Measurements from ENCODE around the gene ABCC9. TPM values are rescaled to one million over a fixed set of nuclear protein-coding genes. Genes with fewer than 3 reads are reported as not detected.

ABCC9 gene
- total RNA-seq, 1 experiment from 2014 or later = not detected

- Mint-ChIP-seq H3K36me3 (ENCODE audit: insufficient read depth, unreplicated experiment) (no peaks in the 10 kb centered on the region), H3K4me1 (ENCODE audit: low read depth, unreplicated experiment) (no peaks in the 10 kb centered on the region), H3K27ac (ENCODE audit: unreplicated experiment) (no peak overlapping the region), H3K9me3 (ENCODE audit: low read depth, unreplicated experiment) (no peaks in the 10 kb centered on the region), H3K27me3 (ENCODE audit: unreplicated experiment) (no peaks in the 10 kb centered on the region), H3K4me3 (ENCODE audit: low read depth, unreplicated experiment) (no peak overlapping the region)
- no TSS peak for BruUV-seq (replicated peaks)
- CTCF ChIA-PET = no interaction called here
- DNase-seq = no peak
- intact Hi-C loops (cut with micrococcal nuclease; ENCODE audit: unreplicated experiment) = loop anchor here (10.0 kb wide), 1 partner anchor 194 kb away; no protein-coding TSS in a partner anchor
- no peak for TF ChIP-seq CTCF (IDR thresholded peaks at IDR 0.05; ENCODE audit: unreplicated experiment)
These were observed 52.9 kb downstream of the ABCC9 start for GRCh38 chr12:21888276-21888863.

- Mint-ChIP-seq H3K36me3 (ENCODE audit: insufficient read depth, unreplicated experiment) (no peaks in the 10 kb centered on the region), H3K9me3 (ENCODE audit: low read depth, unreplicated experiment) (no peaks in the 10 kb centered on the region), H3K27ac (ENCODE audit: unreplicated experiment) (no peak overlapping the region), H3K4me1 (ENCODE audit: low read depth, unreplicated experiment) (no peaks in the 10 kb centered on the region), H3K27me3 (ENCODE audit: unreplicated experiment) (no peaks in the 10 kb centered on the region), H3K4me3 (ENCODE audit: low read depth, unreplicated experiment) (no peak overlapping the region)
- CTCF ChIA-PET = no interaction called here
- intact Hi-C loops (cut with micrococcal nuclease; ENCODE audit: unreplicated experiment) = loop anchor here (10.0 kb wide), 1 partner anchor 190 kb away; no protein-coding TSS in a partner anchor
- DNase-seq = no peak
- TF ChIP-seq CTCF (IDR thresholded peaks at IDR 0.05; ENCODE audit: unreplicated experiment) = no peak
- BruUV-seq (replicated peaks) = no TSS peak
These were observed 56.3 kb downstream of the ABCC9 start for GRCh38 chr12:21884936-21885335.

GRCh38 chr12:21882635-21883034 is 58.6 kb downstream of the ABCC9 start:
- no peaks in the 10 kb centered on the region for H3K4me1 Mint-ChIP-seq (ENCODE audit: low read depth, unreplicated experiment)
- H3K27ac Mint-ChIP-seq (ENCODE audit: unreplicated experiment) = no peak overlapping the region
- BruUV-seq (replicated peaks) = no TSS peak
- no peak for DNase-seq
- H3K9me3 Mint-ChIP-seq (ENCODE audit: low read depth, unreplicated experiment) = no peaks in the 10 kb centered on the region
- H3K36me3 Mint-ChIP-seq (ENCODE audit: insufficient read depth, unreplicated experiment) = no peaks in the 10 kb centered on the region
- CTCF ChIA-PET = interaction anchor here (0.6 kb wide), 1 partner anchor 313 kb away, joined by 3 read pairs; no protein-coding TSS in a partner anchor
- intact Hi-C loops (cut with micrococcal nuclease; ENCODE audit: unreplicated experiment) = loop anchor here (10.0 kb wide), 1 partner anchor 188 kb away; no protein-coding TSS in a partner anchor
- no peak for TF ChIP-seq CTCF (IDR thresholded peaks at IDR 0.05; ENCODE audit: unreplicated experiment)
- no peaks in the 10 kb centered on the region for H3K27me3 Mint-ChIP-seq (ENCODE audit: unreplicated experiment)
- H3K4me3 Mint-ChIP-seq (ENCODE audit: low read depth, unreplicated experiment) = no peak overlapping the region

- H3K4me3 Mint-ChIP-seq (ENCODE audit: low read depth, unreplicated experiment) = no peak overlapping the region
- H3K4me1 Mint-ChIP-seq (ENCODE audit: low read depth, unreplicated experiment) = no peaks in the 10 kb centered on the region
- no peak for DNase-seq
- BruUV-seq (replicated peaks) = no TSS peak
- CTCF ChIA-PET = interaction anchor here (0.6 kb wide), 1 partner anchor 334 kb away, joined by 3 read pairs; no protein-coding TSS in a partner anchor
- intact Hi-C loops (cut with micrococcal nuclease; ENCODE audit: unreplicated experiment) = loop anchor here (10.0 kb wide), 1 partner anchor 187 kb away; no protein-coding TSS in a partner anchor
- no peaks in the 10 kb centered on the region for H3K9me3 Mint-ChIP-seq (ENCODE audit: low read depth, unreplicated experiment)
- no peak for TF ChIP-seq CTCF (IDR thresholded peaks at IDR 0.05; ENCODE audit: unreplicated experiment)
- no peak overlapping the region for H3K27ac Mint-ChIP-seq (ENCODE audit: unreplicated experiment)
- no peaks in the 10 kb centered on the region for H3K36me3 Mint-ChIP-seq (ENCODE audit: insufficient read depth, unreplicated experiment)
- H3K27me3 Mint-ChIP-seq (ENCODE audit: unreplicated experiment) = no peaks in the 10 kb centered on the region
These were observed 59.3 kb downstream of the ABCC9 start for GRCh38 chr12:21881965-21882364.

Measured in Calu3 (cell line).